HG02885 (cell line): ENCODE results near the gene AMOTL1.
"Not testable (repeated sequence)": the region's sequence is repeated elsewhere in the genome, so short reads cannot be mapped to it uniquely, and the experiment has no call there.

Experiments
- ATAC-seq: cut with Tn5 transposase; IDR thresholded peaks from one replicate; pipeline ENCODE4 v1.9.1; 2021; ENCODE audit warnings: mild to moderate bottlenecking; ENCODE audit not compliant: unreplicated experiment, poor library complexity

Gene AMOTL1

DNA sequence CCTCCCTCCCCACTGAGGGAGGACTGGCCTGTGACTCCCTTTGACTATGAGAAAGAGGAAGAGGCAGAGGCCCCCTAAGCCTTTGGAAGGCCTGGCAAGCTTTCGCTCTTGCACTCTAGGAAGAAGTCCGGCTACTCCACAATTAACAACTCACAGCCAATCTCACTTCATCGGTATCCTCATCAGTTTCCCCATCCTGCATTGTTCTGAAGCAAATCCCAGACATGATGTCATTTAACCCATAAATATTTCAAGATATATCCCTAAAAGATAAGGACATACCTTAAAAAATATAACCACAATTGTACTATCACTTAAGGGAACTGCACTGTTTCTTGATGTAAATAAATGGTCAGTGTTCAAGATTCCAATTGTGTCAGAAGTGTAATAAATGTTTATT lies 142.1 kb downstream of the AMOTL1 start:
- no peak for ATAC-seq

DNA sequence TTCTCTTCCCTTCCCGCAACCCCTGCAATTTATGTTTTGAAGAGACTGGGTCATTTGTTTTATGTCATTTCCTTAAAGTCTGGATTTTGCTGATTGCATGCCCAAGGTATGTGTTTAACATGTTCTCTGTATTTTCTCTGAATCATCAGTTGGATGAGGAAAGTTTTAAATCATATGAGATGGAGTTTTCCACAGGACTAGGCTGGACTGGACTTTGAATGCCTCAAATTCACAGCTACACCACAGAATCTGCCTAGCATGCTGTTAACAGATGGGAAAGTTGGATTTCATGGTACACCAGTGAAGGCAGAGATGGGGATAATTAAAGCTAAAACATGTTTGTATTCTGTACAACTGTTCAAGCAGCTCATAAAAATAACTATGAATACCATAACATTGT lies 142.6 kb downstream of the AMOTL1 start:
- no peak for ATAC-seq

DNA sequence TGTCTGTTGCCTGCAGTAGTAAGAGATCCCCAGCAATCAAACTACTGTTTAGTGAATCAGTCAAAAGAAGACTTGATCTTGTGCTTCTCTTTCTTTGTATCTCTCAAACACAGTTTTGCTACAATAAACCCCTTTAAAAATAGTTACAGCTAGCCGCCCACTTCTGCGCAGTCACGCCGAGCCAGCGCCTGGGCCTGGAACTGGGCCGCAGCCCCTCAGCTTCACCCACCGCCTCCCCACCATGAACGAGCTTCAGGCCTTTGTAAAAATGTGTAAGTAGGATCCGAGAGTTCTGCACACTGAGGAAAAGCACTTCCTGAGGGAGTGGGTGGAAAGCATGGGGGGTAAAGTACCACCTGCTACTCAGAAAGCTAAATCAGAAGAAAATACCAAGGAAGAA lies 144.7 kb downstream of the AMOTL1 start:
- no peak for ATAC-seq

DNA sequence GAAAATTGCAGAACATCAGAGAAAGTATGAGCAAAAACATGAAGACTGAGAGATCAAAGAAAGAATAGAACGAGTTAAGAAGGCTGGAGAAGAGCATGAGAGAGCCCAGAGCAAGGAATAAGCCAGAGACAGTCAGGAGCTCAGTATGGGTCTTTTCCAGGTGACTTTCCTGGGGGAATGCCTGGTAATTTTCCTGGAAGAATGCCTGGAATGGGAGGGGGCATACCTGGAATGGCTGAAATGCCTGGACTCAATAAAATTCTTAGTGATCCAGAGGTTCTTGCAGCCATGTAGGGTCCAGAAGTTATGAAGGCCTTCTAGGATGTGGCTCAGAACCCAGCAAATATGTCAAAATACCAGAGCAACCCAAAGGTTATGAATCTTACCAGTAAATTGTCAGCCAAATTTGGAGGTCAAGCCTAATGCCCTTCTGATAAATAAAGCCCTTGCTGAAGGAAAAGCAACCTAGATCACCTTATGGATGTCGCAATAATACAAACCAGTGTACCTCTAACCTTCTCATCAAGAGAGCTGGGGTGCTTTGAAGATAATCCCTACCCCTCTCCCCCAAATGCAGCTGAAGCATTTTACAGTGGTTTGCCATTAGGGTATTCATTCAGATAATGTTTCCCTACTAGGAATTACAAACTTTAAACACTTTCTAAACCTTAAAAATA lies 145.7 kb downstream of the AMOTL1 start:
- ATAC-seq: not testable (repeated sequence)

DNA sequence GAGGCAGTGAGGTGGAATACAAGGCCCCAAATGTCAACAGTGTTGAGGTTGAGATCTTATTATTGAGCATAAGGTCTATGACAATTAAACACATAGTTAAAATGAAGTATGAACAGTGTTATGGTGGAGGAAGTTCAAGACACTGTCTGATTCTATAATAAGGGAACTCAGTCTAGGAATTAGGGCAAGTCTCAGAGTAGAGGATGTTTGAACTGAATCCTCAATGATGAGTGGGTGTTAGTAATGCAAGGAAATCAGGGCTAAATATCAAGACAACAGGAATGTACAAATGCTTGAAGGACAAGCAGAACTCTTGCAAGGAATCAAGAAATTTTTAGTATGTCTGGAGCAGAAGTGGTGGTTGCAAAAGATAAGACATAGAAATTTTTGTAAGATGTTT lies 152.2 kb downstream of the AMOTL1 start:
- ATAC-seq: no peak

DNA sequence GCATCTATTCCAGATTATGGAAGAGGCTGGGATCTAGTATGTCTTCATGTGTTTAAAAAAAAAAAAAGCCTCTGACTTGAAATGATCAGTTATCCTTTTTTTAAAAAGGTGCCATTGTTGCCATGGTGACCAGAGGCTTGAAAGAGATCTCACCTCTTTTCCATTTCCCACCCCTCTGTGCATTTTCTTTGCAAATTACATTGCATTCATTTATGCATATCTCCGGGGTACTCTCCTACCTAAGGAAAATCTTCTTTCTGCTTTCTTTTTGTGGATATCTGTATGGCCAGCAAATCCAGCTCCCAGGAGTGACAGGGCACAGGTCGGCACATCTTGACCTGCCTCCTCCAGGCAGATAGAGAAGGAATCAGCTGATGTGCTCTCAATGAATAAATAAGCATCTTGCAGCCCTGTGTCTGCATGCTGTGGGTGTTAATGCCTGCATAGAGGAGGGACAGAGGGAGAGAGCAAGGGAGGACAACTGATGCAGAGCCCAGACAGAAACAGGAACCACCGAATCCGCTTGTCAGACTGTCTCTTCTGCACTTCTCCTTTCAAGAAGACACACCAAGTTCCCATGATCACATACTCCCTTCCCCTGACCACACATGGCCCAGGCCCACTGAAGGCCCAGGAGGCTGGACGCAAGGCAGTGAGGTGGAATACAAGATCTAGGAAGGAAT lies 154.3 kb downstream of the AMOTL1 start:
- ATAC-seq: no peak

DNA sequence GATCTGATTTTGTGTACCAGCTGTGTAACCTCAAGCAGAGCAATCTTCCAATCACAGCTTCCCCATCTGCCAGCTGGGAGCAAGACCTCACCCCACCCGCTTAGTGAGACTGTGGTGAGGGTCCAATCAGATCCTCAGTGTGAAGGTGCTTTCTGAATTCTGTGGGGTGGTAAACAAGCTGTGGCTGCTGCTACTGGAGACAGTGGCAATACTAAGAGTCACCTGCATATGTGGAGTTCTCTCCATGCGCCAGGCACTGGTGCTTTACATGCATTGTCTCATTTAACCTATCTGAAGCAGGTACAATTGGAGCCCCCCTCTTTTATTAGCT lies 154.8 kb downstream of the AMOTL1 start:
- no peak for ATAC-seq

DNA sequence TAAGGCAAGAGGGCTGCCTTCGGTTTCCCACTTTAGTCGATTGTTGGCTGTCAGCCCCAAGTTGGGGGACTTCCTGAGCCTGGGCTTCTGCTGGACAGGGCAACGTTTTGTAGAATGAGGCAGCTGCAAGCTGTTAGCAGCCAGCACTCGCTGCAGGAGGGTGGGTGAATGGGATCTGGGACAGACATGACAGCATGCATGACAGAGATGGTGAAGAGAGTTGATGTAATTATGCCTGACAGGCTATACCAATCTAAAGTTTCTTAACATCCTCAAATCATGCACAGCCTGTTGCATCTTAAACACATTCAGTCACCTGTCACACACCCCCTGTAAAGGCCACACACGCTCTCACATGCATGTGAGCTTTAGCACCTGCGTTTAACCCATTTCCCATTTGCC lies 156.0 kb downstream of the AMOTL1 start:
- ATAC-seq: no peak

DNA sequence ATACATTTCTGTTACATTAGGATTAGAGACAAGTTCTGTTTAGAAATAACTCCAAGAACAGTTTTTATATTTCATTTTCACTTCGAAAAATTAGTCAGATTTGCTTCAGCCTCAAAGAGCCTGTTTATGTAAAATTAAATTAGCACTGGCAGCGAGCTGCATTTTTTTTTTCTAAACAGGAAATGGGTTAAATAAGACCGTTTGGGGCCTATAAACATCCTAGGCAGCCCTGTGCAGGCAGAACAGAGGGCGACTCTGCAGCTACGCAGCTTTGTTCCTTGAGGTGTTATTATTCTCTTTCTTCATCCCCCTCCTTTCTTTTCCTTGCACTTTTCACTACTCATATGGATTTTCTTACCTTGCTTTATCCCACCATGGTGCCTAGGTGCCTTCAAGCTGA lies 156.5 kb downstream of the AMOTL1 start:
- ATAC-seq: no peak

DNA sequence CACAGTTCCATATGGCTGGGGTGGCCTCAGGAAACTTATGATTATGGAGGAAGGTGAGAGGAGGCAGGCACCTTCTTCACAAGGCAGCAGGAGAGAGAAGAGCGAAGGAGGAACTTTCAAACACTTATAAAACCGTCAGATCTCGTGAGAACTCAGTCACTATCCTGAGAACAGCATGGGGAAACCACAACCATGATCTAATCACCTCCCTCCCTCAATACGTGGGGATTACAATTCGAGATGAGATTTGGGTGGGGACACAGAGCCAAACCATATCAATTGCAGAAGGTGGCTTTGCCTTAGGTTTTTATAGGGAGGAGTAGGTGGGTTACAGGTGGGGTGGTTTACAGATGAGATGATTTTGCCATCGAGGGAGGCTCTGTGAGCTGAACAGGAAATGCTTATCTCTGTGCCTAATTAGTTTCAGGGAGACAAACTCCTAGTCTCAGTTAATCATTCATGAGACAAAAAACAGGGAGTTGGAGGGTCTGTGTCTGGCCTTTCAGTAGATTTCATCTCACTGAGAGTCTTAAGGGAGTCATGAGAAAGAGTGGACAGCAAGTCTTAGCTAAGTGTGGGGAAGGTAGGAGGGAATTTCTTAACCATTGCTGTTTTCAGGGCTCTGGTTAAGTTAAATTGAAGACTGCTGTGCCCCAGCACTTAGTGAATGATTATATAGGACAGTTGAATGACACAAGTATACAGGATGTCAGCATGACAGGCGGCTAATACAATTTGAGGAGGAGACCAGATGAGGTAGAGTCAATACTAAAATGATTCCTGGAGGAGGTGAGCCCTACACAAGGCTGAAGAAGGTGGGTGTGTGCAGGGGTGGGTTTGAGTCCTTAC lies 157.5 kb downstream of the AMOTL1 start:
- no peak for ATAC-seq

DNA sequence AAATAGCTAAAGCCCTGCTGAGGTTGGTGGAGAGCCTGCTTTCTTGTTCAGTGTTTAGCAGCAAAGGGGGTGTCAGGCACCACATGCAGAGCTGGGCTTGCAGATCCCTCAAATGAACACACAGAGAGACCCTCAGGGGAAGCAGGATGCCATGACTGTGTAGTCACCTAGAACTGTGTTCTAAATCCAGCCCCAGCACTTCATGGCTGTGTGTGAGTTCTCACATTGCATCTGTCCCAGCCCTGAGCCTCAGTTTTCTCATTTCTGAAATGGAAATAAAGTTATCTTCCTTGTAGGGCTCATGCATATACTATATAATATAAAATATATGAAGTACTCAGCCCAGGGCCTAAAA lies 158.1 kb downstream of the AMOTL1 start:
- no peak for ATAC-seq
